ENCODE results near the gene RUNX2. TPM values are rescaled to one million over a fixed set of nuclear protein-coding genes. Genes with fewer than 3 reads are reported as not detected.

The RUNX2 gene
- total and polyA plus RNA-seq, 10 of the 15 experiments (the other 5 are each of a cell fraction or from before 2014, with no cell fraction given): 0.01 to 0.77 (median 0.15) TPM; not detected in 3

GRCh38 chr6:45472382-45472781, 144.3 kb downstream of the RUNX2 start (continued):
- no peak for TF ChIP-seq CEBPZ (IDR thresholded peaks at IDR 0.05; ENCODE audit: low read depth, low read length)
- TF ChIP-seq IRF3 (IDR thresholded peaks at IDR 0.05): no peak

- H2AFZ ChIP-seq (ENCODE audit: control insufficient read depth, low read depth, low read length): no peak overlapping the region
- no peak overlapping the region for H3K9ac ChIP-seq (ENCODE audit: control insufficient read depth, insufficient read depth, low read length)
- no peaks in the 10 kb centered on the region for H4K20me1 ChIP-seq (ENCODE audit: control insufficient read depth, insufficient read depth)
- ChIA-PET POLR2A (no interaction called here), CTCF (no interaction called here), RAD21 (ENCODE audit: unreplicated experiment) (no interaction called here), SMC1A (ENCODE audit: uncharacterized antibody, unreplicated experiment) (no interaction called here)
- BruUV-seq (replicated peaks): no TSS peak
- H3K27me3 ChIP-seq (replicated peaks in 1 of 2; ENCODE audit: control insufficient read depth in 2 of 2, insufficient read depth in 2 of 2, low read length in 1 of 2): no peaks in the 10 kb centered on the region; a peak in 2 of 4 replicates
- H3K9me3 ChIP-seq (replicated peaks; ENCODE audit: control insufficient read depth, insufficient read depth, low read length): no peaks in the 10 kb centered on the region
- H3K79me2 ChIP-seq (ENCODE audit: control insufficient read depth, insufficient read depth, low read length): no peaks in the 10 kb centered on the region
- H3K27ac ChIP-seq (ENCODE audit: control insufficient read depth, insufficient read depth): no peak overlapping the region
- 69% methylated on average over 13 of the region's 13 CpGs for WGBS (ENCODE audit: insufficient coverage, insufficient replicate concordance, low lambda C conversion rate, missing lambda C conversion rate)
- H3K4me1 ChIP-seq (ENCODE audit: control insufficient read depth, insufficient read depth, low read length): no peaks in the 10 kb centered on the region
- H3K4me2 ChIP-seq (ENCODE audit: control insufficient read depth, insufficient read depth): no peak overlapping the region
- no peak overlapping the region for H3K4me3 ChIP-seq
- in situ Hi-C loops (cut with MboI): no loop called here
- intact Hi-C loops (cut with micrococcal nuclease; ENCODE audit: unreplicated experiment): no loop called here
- FAIRE-seq (no peak), DNase-seq (ENCODE audit: low read depth, low spot score) (no peak), ATAC-seq (no peak)
- H3K36me3 ChIP-seq (ENCODE audit: control insufficient read depth in 2 of 2, insufficient read depth in 2 of 2, low read length in 1 of 2): no peaks in the 10 kb centered on the region
- no peak for TF ChIP-seq NRF1 (conservative IDR thresholded peaks at IDR 0.05; ENCODE audit: low read depth, low read length)
- no peak for TF ChIP-seq POLR2A (IDR thresholded peaks at IDR 0.05; ENCODE audit: low read depth, low read length)
- no peak for TF ChIP-seq NR2C1 (IDR thresholded peaks at IDR 0.05)
- no peak for TF ChIP-seq PBX3 (IDR thresholded peaks at IDR 0.05; ENCODE audit: insufficient replicate concordance, low read depth, low read length)
- no peak for TF ChIP-seq PML (IDR thresholded peaks at IDR 0.05; ENCODE audit: low read length)
- TF ChIP-seq USF2 (IDR thresholded peaks at IDR 0.05; ENCODE audit: borderline replicate concordance, low read depth, low read length): no peak
- no peak for TF ChIP-seq ESRRA (IDR thresholded peaks at IDR 0.05; ENCODE audit: low read length)
- no peak for TF ChIP-seq USF1 (IDR thresholded peaks at IDR 0.05; ENCODE audit: borderline replicate concordance, extremely low read length, insufficient read depth, low read depth, low read length)
- TF ChIP-seq IRF4 (IDR thresholded peaks at IDR 0.05; ENCODE audit: low read depth, low read length): no peak
- TF ChIP-seq RBBP5 (conservative IDR thresholded peaks at IDR 0.05): no peak
- no peak for TF ChIP-seq IKZF2 (IDR thresholded peaks at IDR 0.05)
- no peak for TF ChIP-seq FOS (IDR thresholded peaks at IDR 0.05; ENCODE audit: borderline replicate concordance, extremely low read depth, insufficient read length)
These were observed 145.2 kb downstream of the RUNX2 start for GRCh38 chr6:45473121-45473993.
